Upper lobe of right lung (tissue), 1 donor: ENCODE data around the gene ADAMTS12. TPM values are rescaled to one million over a fixed set of nuclear protein-coding genes. Genes with fewer than 3 reads are reported as not detected.

Experiments used
- ATAC-seq: fragments of 200-7000 bp; cut with Tn5 transposase; one replicate; pipeline ENCODE4 v1.9.1; 2020; ENCODE audit warnings: mild to moderate bottlenecking, moderate library complexity
- DNase-seq: peaks from one replicate; pipeline ENCODE4 v3.0.0-alpha.2; 2020
- H3K27ac ChIP-seq: fragments of 200-600 bp; one replicate; pipeline ENCODE4 v1.8.0; 2022
- H3K27me3 ChIP-seq: fragments of 200-600 bp; one replicate; pipeline ENCODE4 v1.8.0; 2022; ENCODE audit warnings: mild to moderate bottlenecking
- H3K36me3 ChIP-seq: fragments of 200-600 bp; one replicate; pipeline ENCODE4 v1.8.0; 2022
- H3K4me1 ChIP-seq: fragments of 200-600 bp; one replicate; pipeline ENCODE4 v1.8.0; 2022
- H3K4me3 ChIP-seq: fragments of 200-600 bp; one replicate; pipeline ENCODE4 v1.8.0; 2022; ENCODE audit warnings: mild to moderate bottlenecking
- H3K9me3 ChIP-seq: fragments of 200-600 bp; one replicate; pipeline ENCODE4 v1.8.0; 2022
- intact Hi-C: fragments of 100-400 bp; cut with DNase I; formaldehyde crosslinking; loops from one replicate; pipeline ENCODE4 v1.11.0; 2022
- total RNA-seq: library from RNA; stranded (reverse); fragmentation: NEBNext Ultra II Directional; extraction: Animal tissue kit (Norgen Biotek cat#: 25700); gene quantifications from one replicate; pipeline ENCODE4 v1.2.1, GENCODE V29; 2021
- TF ChIP-seq, protein P1 (sequence below): fragments of 200-600 bp; IDR thresholded peaks from one replicate; pipeline ENCODE4 v1.8.0; 2022; ENCODE audit warnings: antibody characterized with exemption
- donor health status: DM: no; HTN: yes; CAD: no; lungs with severe emphysema.

The ADAMTS12 gene
- total RNA-seq, 1 donor from 2014 or later, result 11.2 TPM

DNA sequence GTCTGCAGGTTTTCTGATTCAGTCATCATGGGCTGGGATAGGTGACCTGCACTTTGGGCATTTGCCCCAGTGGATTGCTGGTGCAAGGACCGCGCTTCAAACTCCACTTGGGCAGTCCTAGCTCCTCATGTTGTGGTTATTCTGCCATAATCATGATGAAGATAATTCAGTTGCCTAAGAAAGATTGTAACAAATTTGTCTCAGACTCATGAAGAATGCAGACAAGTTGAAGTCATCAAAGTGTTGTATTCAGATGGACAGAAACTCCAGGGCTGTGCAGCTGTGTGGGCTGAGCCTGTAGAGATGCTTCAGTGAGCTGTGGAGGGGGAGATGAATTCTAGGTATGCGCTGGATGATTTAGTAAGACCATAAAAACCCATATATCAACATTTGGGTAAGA is 412.5 kb downstream of the ADAMTS12 start:
- no peaks in the 10 kb centered on the region for H3K9me3 ChIP-seq
- TF ChIP-seq, protein P1, sequence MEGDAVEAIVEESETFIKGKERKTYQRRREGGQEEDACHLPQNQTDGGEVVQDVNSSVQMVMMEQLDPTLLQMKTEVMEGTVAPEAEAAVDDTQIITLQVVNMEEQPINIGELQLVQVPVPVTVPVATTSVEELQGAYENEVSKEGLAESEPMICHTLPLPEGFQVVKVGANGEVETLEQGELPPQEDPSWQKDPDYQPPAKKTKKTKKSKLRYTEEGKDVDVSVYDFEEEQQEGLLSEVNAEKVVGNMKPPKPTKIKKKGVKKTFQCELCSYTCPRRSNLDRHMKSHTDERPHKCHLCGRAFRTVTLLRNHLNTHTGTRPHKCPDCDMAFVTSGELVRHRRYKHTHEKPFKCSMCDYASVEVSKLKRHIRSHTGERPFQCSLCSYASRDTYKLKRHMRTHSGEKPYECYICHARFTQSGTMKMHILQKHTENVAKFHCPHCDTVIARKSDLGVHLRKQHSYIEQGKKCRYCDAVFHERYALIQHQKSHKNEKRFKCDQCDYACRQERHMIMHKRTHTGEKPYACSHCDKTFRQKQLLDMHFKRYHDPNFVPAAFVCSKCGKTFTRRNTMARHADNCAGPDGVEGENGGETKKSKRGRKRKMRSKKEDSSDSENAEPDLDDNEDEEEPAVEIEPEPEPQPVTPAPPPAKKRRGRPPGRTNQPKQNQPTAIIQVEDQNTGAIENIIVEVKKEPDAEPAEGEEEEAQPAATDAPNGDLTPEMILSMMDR, result no peak
- H3K4me3 ChIP-seq, result no peak overlapping the region
- intact Hi-C loops, result no loop called here
- H3K4me1 ChIP-seq, result no peaks in the 10 kb centered on the region
- no peaks in the 10 kb centered on the region for H3K27me3 ChIP-seq
- peaks cover 11% of the 10 kb centered on the region for H3K36me3 ChIP-seq
- DNase-seq, result no peak
- H3K27ac ChIP-seq, result no peak overlapping the region
- ATAC-seq, result no peak

GRCh38 chr5:33477816-33478215 is 414.0 kb downstream of the ADAMTS12 start:
- H3K4me3 ChIP-seq, result no peak overlapping the region
- peaks cover 17% of the 10 kb centered on the region for H3K36me3 ChIP-seq
- no peaks in the 10 kb centered on the region for H3K9me3 ChIP-seq
- DNase-seq (no peak), ATAC-seq (no peak)
- no peaks in the 10 kb centered on the region for H3K4me1 ChIP-seq
- H3K27ac ChIP-seq, result no peak overlapping the region
- TF ChIP-seq, protein P1, result no peak
- H3K27me3 ChIP-seq, result no peaks in the 10 kb centered on the region
- intact Hi-C loops, result no loop called here

GRCh38 chr5:33476992-33477391 is 414.8 kb downstream of the ADAMTS12 start:
- Histone ChIP-seq H3K27ac (no peak overlapping the region), H3K9me3 (no peaks in the 10 kb centered on the region), H3K36me3 (peaks cover 25% of the 10 kb centered on the region), H3K27me3 (no peaks in the 10 kb centered on the region), H3K4me3 (no peak overlapping the region), H3K4me1 (no peaks in the 10 kb centered on the region)
- TF ChIP-seq, protein P1, result no peak
- DNase-seq, result no peak
- ATAC-seq, result no peak
- intact Hi-C loops, result no loop called here

- no peak for DNase-seq
- Histone ChIP-seq H3K9me3 (no peaks in the 10 kb centered on the region), H3K36me3 (peaks cover 31% of the 10 kb centered on the region), H3K4me1 (no peaks in the 10 kb centered on the region), H3K27ac (no peak overlapping the region), H3K4me3 (no peak overlapping the region), H3K27me3 (no peaks in the 10 kb centered on the region)
- ATAC-seq, result no peak
- intact Hi-C loops, result no loop called here
- TF ChIP-seq, protein P1, result no peak
These were observed 416.1 kb downstream of the ADAMTS12 start for GRCh38 chr5:33475706-33476105.

DNA sequence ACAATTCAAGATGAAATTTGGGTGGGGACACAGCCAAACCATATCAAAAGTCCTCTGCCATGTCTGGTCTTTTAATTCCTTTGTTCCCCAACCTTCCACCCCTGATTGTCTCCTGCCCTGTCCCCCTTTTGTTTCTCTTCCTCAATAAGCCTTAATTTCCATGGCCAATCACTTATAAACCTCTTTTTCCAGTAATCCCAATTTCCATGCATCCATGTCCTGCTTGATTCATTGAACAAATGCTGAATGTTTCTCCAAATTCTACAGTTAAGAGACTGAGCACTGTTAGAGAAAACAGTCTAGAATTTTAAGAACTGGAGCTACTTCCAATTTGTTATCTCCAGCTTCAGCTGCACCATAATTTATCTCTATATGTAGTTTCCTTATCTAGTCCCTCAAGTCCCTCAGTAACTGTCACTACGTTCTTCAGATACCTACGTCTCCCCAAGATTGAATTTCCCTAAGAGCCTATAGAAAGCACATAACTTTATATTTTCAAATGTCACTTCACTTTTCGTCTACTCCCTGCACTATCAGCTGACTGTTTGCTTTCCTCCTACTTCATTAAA is 416.8 kb downstream of the ADAMTS12 start:
- intact Hi-C loops, result no loop called here

More for the DNA sequence above, 416.8 kb downstream of the ADAMTS12 start:
- Histone ChIP-seq H3K27ac (no peak overlapping the region), H3K9me3 (no peaks in the 10 kb centered on the region), H3K4me1 (no peaks in the 10 kb centered on the region), H3K4me3 (no peak overlapping the region), H3K36me3 (peaks cover 37% of the 10 kb centered on the region), H3K27me3 (no peaks in the 10 kb centered on the region)
- ATAC-seq (no peak), DNase-seq (no peak)
- TF ChIP-seq, protein P1, result no peak
